ENCODE results near the gene CRYGA.
"Not testable (repeated sequence)": the region's sequence is repeated elsewhere in the genome, so short reads cannot be mapped to it uniquely, and the experiment has no call there.

The CRYGA gene

DNA sequence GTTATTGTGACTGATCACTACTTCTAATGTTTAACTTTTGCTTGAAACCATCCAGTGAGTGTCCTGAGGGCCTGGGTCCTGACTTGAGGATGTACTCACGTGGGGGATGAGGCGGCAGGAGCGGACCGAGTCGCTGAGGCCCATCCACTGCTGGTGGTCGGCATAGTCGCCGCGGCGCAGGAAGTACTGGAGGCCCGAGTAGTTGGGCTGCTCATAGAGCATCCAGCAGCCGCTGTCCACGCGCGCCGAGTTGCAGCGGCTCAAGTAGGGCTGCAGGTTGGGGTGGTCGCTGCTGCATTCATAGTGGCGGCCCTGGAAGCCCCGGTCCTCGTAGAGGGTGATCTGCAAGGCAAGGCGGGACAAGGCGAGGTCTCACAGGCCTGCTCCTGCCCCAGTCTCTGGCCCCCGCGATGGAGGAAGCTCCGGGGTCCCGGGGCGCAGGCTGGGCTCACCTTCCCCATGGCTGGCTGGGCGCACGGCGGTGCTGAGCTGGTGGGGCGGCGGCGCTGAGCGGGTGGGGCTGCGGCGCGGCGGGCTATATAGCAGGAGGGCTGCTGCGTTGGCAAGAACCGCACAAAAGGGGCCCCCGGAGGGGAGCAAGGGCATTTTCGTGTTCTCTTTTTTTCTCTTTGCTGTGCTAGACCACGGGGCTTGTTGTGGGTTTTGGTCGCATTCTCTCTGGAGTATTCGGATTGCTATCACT, 39.2 kb downstream of the CRYGA start, which contains the start of gene CRYGD:
TSS of gene CRYGD (minus strand) at position 512 of the 703 bp plus-strand sequence. CDS start at position 461, 51 bp downstream.
- not testable (repeated sequence) for DNase-seq

DNA sequence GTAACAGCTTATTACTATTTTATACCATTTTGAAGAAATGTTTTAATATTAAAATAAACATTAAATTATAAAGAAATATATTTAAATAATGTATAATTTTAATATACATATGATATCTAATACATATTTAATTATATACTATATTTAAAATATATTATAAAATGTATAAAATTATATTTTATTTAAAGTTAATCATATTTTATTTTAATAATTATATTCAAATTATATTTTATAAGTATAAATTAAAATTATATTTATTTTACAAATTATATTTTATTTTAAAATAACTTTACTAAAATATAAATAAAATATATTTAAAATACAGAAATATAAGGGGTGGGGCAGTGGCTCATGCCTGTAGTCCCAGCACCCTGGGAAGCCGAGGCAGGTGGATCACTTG, 41.1 kb downstream of the CRYGA start:
- no peak for DNase-seq

GRCh38 chr2:208118918-208119317, 44.5 kb downstream of the CRYGA start:
- no peak for DNase-seq

DNA sequence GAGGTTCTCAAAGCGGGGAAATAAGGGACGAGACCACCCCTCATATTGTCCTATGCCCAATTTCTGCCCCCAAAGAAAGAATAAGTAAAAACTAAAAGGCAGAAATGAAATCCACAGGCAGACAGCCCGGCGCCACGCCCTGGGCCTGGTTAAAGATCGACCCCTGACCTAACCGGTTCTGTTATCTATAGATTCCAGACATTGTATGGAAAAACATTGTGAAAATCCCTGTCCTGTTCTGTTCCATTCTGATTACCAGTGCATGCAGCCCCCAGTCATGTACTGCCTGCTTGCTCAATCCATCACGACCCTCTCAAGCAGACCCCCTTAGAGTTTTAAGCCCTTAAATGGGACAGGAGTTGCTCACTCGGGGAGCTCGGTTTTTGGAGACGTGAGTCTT, 46.0 kb downstream of the CRYGA start:
- DNase-seq, result not testable (repeated sequence)

- DNase-seq, result no peak
These were observed 50.4 kb downstream of the CRYGA start for GRCh38 chr2:208112969-208113368.

GRCh38 chr2:208112273-208112745, 51.1 kb downstream of the CRYGA start:
- not testable (repeated sequence) for DNase-seq

Measured in hippocampal formation (tissue), 2 donors.